ENCODE data around the gene MRPL55.

MRPL55 gene

GRCh38 chr1:228109073-228109961 is at the start of gene MRPL55:
Gene MRPL55 (minus strand): TSS chr1:228109299. CDS start chr1:228108260, 1,039 bp downstream.
- peak; percentile 99 for DNase-seq

- DNase-seq, result no peak
These were observed 49.3 kb upstream of the MRPL55 start for GRCh38 chr1:228158151-228159007.

DNA sequence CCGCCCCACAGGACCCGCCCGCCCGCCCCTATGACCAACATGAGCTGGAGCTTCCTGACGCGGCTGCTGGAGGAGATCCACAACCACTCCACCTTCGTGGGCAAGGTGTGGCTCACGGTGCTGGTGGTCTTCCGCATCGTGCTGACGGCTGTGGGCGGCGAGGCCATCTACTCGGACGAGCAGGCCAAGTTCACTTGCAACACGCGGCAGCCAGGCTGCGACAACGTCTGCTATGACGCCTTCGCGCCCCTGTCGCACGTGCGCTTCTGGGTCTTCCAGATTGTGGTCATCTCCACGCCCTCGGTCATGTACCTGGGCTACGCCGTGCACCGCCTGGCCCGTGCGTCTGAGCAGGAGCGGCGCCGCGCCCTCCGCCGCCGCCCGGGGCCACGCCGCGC is 48.6 kb upstream of the MRPL55 start:
- no peak for DNase-seq

- DNase-seq, result no peak
These were observed 48.0 kb upstream of the MRPL55 start for GRCh38 chr1:228156941-228157728.

DNA sequence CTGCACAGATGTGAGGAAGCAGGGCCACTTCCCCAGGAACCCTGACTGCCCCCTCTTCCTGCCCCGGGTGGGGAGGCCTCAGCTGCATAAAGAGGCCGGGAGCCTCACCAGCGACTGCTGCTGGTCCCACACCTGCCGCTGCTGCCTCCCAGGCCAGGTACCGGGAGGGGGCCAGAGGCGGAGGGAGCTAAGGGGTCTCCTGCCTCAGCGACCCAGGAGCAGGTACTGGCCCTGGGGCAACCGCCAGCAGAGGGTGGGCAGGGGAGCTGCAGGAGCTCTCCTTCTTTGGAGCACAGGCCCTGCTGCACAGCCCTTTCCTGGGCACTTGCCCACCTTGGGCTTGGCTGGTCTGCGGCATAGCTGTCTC is 47.4 kb upstream of the MRPL55 start:
- DNase-seq, result no peak

DNA sequence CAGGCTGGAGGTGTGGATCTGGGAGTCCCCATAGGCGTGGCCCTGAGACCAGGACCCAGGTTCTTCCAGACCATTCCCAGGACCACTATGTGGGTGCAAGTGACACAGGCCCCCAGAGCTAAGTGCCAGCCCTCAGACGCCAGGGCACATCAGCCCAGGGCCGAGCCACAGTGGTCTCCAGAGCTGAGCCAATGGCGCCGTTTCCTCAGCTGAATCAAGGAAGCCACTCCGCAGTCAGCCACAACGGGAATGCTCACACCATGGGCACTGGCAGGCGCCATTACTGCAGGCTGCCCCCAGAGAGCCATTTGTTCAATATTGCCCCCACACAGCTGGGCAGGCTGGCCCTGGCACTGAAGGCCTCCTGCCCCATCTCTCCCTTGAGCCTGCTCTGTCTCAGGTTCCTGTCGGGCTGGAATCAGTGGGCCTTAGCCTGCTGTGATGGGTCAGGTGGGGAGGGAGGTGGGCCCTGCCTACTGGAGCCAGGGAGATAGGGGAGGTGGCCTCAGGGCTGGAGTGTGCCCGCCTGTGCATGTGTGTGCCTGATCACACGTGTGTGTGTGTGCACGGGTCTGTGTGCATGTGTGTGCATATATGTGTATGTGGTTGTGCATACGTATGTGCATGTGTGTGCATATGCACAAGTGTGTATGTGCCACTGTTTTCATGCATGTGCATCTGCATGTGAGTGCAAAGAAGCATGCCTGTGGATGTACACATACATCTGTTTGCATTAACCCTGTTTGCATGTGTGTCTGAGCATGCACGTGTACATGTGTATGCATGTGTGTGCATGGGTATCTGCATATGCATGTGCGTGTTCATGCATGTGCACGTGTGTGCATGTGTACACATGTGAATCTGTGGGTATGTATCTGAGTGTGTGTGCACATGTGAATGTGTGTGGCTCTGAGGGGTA is 46.8 kb upstream of the MRPL55 start:
- no peak for DNase-seq

DNA sequence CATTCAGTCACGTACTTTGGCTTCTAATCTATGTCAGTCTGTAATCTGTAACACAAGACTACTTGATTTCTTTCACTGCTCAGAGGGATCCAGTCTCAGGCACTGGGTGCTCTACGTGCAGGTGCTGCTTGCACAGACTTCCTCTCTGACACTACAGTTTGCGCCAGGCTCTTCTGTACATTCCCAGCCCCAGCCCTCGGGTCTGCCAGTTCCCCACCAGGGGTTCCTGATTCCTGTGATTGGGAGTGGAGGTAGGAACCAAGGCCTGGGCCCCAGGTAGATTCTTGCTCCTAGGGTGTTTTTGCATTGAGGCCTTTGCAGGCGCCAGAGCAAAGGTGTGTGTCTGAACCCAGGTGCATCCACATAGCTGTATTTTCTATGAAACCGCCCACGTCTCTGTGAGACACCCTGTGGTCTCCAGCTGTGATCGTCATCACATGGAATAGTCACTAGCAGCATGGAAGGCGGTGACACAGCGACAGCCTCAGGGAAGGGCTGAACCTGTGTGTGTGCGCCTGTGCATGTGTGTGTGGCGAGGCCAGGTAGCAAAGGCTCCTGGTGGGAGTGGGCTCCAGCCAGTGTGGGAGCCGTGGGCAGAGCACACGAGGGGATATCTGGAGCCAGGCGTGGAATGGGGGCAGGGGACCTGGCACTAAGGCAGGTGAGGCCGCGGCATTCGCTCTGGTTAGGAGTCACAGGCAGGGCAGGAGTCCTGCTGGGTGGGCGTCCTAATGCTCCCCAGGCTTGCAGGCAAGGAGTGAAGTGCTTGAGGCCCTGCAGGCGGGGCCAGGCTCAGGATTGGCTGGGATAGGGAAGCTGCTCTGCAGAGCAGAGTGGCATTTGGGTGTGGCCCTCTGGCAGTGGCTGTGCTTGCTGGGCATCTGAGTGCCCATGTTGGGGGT is 45.8 kb upstream of the MRPL55 start:
- DNase-seq, result no peak

DNA sequence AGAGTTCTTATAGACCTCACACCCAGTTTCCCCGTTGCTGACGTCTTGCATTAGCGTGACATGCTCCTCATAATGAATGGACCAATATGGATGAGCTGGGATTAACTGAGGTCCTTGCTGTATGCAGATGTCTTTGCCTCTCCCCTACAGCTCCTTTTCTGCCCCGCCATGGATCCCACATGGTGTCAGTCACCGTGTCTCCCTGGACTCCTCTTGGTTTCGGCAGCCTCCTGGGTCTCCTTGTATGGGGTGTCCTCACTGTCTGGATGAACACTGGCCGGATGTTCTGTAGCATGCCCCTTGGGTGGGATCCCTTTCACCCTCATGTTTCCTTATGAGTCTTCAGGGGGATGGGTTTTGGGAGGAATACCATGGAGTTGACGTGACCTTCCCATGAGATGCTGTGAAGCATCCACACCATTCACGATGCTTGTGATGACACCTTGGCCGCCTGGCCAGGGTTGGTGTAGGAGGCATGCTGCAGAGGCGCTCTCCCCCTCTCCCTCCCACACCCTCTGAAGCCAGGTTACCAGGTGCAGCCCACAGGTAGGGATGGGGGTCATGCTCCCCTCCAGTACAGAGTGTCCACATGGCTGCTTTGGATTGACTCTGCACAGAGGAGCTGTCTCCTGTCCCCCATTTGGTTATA is 45.0 kb upstream of the MRPL55 start:
- DNase-seq, result no peak

- no peak for DNase-seq
These were observed 43.8 kb upstream of the MRPL55 start for GRCh38 chr1:228152918-228153258.

DNA sequence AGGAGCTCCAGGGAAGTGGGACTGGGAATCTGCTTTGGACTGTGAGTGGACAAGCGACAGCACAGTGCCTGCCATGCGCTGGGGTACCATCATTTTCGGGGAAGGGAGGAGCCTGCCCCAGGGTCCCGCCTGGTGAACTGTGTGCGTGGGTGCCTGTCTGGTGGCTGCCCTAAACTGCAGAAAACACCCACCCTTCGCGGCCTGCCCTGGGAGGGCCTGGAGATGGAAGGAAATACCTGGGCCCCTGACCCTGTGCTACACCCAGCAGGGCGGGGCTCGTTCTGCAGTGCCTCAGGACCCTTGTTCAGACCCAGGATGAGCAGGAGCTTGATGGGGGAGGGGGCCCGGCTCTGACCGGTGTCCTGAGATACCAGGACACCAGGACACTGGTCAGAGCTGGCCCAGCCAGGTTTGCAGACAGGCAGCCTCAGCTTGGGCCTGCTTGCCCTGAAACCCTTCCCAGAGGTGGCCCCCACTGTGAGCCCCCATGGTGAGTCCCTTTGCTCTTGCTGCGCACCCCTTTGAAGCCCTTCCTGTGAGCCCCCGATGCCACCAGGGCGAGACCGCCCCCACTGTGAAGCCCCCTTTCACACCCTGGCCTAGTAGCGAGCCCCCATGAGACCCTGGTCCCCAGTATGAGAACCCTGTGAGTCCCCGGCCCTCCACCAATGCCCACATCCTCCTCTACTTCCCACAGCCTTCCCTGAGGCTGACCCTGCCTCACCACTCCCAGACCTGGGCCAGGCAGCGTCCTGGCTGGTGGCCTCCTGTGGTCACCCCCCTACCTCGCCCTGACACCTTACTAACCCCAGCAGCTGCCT is 43.2 kb upstream of the MRPL55 start:
- no peak for DNase-seq

DNA sequence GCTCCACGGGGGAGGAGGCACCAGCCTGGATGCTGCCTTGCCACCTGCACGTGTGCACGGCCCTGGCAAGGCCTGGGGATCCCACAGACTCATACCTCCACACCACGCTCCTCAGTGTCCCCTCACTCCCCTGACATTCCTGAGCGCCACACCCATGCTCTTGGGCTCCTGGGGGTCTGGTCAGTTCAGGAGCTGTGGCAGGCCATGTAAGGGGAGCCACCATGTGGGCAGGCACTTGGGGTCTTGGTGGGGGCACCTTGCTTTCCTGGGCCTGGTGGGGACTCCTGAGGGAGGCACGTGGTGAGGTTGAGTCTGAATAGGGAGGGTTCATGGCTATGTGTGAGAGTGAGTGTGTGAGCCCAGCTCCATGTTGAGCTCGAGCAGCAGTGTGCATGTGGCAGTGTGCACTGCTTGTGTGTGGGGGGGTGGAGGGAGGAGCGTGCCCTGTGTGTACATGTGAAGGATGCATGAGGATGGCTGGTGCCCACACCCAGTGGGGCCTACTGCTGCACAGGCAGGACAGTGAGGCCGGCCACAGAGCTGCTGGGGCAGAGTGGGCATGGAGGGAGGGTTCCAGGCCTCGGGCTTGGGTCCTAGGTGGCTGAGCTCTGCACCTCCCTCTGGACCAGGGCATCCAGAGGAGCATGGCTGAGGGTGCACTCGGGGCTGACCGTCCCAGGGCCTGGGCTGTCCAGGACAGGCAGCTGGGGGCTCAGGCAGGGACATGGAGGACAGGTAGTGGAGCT is 42.3 kb upstream of the MRPL55 start:
- DNase-seq, result peak; percentile 28

DNA sequence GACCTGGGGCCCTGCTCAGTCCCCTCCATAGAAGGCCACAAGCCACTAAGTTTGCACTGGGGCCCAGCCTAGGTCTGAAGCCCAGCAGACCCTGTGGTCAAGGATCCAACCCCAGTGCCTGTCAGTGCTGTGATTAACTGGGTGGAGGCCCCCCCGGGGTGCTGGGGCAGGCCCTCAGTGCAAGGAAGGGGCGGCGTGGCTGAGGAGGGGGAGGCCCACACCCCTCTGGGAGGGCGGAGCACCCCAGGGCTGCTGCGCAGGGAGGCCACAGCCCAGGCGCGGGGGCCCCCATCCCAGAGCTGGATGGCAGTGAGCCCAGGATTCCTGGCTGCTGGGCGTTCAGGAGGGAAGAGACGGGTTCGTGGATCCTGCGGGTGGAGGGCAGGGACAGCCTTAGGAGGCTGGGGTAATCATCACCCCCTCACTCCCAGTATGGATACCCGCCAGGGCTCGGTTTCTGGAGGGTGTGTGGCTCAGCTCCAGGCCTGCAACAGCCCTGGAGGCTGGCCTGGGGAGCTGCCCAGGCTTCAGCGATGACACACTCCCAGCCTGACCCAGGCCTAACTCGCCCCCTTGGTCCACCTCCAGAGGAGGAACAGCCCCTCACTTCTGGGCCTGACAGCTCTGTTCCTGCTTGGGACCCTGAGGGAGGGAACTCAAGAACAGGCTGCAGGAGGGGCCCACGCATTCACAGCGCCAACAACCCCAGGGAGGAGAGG is 41.5 kb upstream of the MRPL55 start:
- DNase-seq, result peak; percentile 89

GRCh38 chr1:228150120-228150460 is 41.0 kb upstream of the MRPL55 start:
- DNase-seq, result peak; percentile 41

- peak; percentile 70 for DNase-seq
These were observed 40.5 kb upstream of the MRPL55 start, which contains the start of gene GJC2 for GRCh38 chr1:228149406-228150119. Gene GJC2 (plus strand): TSS chr1:228149930. CDS start chr1:228157759, 7,829 bp downstream.

GRCh38 chr1:228148935-228149405 is 39.9 kb upstream of the MRPL55 start:
- DNase-seq, result no peak

DNA sequence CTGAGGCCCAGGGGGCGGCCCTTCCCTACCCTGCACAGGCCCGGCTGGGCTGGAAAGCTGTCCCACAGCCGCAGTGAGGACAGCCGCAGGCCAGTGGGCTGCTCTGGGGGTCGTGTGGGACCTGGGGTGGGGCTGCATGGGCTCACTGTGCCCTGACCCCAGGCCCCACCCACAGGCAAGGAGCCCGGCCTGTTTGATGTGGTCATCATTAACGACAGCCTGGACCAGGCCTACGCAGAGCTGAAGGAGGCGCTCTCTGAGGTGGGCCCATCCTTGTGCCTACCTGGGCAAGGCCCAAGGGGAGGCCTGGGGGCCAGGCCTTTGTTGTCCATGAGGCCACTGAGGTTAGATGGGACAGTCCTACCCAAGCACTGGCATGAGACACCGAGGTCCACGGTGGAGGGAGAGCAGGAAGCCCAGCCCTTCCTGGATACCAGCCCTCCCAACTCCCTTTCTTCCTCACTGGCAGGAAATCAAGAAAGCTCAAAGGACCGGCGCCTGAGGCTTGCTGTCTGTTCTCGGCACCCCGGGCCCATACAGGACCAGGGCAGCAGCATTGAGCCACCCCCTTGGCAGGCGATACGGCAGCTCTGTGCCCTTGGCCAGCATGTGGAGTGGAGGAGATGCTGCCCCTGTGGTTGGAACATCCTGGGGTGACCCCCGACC is 39.2 kb upstream of the MRPL55 start:
- peak; percentile 28 for DNase-seq

DNA sequence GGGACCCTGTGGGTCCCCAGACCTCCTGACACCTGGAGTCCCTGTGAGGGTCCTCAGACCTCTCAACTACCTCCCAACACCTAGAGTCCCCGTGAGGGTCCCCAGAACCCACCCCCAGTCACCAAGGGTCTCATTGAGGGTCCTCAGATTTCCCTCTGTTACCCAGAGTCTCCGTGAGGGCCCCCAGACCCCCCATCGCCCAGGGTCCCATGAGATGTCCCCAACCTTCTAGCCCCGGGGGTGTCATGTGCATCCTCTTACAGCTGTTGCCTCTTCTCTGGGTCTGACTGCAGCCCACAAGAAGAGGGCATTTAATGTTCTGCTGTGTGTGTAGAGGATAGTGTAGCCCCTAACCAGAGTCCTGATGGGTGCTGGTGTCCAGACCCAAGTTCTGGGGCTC is 38.7 kb upstream of the MRPL55 start:
- no peak for DNase-seq

All from femur (tissue), 1 donor.